Stimulated activated effector memory CD8-positive, alpha-beta T cell treated with anti-CD3 and anti-CD28 coated beads, Interleukin-12 subunit alpha, Interleukin-12 subunit beta, amount 100 ng/mL, for 72 hours (primary cell): Measurements from ENCODE around the gene FAM107A.
A peak's percentile ranks its signal among the peaks of the same experiment; 100 is the strongest.

ENCODE experiments used
- ATAC-seq: fragments of 150-1000 bp; cut with Tn5 transposase; 2 replicates; pipeline ENCODE4 v1.10.0; 2021
- DNase-seq, 2 donors: peaks; one replicate each; pipeline ENCODE4 v3.0.0; 2021 to 2022; ENCODE audit warnings: low spot score in 2 of 2
- H3K27ac Mint-ChIP-seq: one replicate; pipeline ENCODE4 v1.8.0; 2022; ENCODE audit warnings: mild to moderate bottlenecking, mixed read lengths
- H3K36me3 Mint-ChIP-seq: one replicate; pipeline ENCODE4 v1.8.0; 2022; ENCODE audit warnings: mild to moderate bottlenecking, mixed read lengths
- H3K4me1 Mint-ChIP-seq: one replicate; pipeline ENCODE4 v1.8.0; 2022; ENCODE audit warnings: mixed read lengths
- H3K4me3 Mint-ChIP-seq: one replicate; pipeline ENCODE4 v1.8.0; 2022; ENCODE audit warnings: mild to moderate bottlenecking, mixed read lengths
- H3K9me3 Mint-ChIP-seq: one replicate; pipeline ENCODE4 v1.8.0; 2022; ENCODE audit warnings: mixed read lengths

The FAM107A gene

DNA sequence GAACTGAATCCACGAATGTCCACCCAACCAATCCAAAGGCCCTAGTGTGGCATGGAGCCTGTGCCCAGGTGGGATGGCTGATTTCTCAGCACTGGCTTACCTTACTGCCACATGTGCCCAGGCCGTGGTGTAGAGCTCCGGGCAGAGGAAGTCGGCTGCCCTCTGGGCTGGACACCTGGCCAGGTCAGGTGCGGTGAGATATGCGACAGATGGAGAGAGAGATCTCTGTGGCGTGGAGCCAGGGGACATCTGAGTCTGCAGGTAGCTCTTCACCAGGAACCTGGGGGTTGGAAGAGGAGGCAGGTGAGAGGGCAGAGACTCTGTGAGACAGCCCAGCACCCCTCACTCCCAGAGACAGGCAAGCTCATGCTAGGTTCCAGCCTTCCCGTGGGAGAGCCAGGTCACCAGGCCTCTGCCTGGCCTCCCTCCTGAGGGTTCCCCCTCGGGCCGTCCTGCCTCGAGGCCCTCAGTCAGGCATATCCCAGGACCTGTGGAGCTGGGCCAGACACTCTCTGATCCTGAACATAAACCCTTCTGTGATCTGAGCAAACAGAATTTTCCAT, 52.8 kb downstream of the FAM107A start:
- Mint-ChIP-seq H3K27ac (no peak overlapping the region), H3K36me3 (no peaks in the 10 kb centered on the region), H3K4me3 (no peak overlapping the region), H3K9me3 (no peaks in the 10 kb centered on the region), H3K4me1 (no peaks in the 10 kb centered on the region)
- ATAC-seq (no peak), DNase-seq (peak in 1 of 2 donors; percentile 38)

DNA sequence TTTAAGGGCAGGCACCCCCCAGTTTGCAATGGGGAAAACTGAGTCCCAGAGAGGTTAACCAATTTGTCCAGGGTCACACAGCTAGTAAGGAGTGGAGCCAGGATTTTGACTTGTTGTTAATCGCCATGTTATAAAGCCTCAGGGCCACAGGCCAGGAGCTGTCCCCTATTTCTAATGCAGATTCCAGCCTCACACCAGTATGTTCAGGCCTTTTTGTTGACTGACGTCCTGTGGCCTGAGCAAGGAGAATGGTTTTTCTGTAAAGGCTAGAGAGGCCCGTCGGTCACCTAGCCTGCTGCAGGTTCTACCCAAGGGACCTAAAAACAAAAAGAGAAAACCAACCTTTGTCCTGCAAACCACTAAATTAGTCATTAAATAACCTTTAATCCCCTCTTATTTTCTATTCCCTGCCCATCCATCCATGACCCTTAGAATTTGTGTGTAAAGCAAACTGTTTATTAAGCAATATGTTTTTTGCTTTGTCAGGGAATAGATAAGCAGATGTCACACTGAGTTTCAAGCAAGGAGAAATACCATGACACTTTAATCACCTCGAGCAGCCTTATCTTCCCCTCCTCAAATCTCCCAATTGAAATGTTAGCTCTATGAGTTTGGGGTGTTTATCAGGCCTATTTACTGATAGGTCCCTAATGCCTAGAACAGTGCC, 54.3 kb downstream of the FAM107A start:
- DNase-seq (no peak), ATAC-seq (no peak)
- Mint-ChIP-seq H3K9me3 (no peaks in the 10 kb centered on the region), H3K4me3 (no peak overlapping the region), H3K27ac (no peak overlapping the region), H3K36me3 (no peaks in the 10 kb centered on the region), H3K4me1 (no peaks in the 10 kb centered on the region)

DNA sequence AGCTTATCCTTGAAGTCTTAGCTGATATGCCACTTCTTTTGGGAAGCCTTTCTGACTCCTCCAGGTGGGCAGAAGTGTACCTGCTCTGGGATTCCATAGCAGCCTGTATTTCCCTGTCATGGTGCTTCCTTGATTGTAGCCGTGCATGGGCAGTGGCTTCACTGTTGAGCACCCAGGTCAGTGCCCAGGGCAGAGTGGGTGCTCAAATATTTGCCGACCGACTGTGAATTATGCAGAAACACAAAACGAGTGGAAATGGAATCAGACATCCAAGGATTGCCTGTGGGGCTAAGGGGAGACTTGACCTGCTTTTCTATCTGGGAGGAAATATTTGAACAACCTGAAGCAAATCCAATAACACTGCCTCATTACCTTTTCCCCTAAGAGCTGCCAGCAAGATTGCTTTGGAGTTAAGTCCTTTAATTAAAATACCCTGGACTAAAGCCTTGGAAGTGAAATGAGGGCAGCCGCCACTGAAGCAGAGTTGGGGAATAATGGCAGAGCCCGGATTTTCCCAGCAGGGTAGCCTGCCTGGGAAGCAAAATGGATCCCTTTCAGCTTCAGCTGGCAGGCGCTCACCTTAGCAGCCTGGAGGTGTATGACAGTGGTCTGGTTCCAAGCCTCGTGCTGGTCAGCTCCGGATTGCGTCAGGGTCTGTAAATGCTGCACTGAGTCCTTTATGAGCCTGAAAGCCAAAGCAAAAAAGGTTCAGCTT, 55.1 kb downstream of the FAM107A start:
- no peaks in the 10 kb centered on the region for H3K36me3 Mint-ChIP-seq
- H3K27ac Mint-ChIP-seq = no peak overlapping the region
- DNase-seq = no peak
- ATAC-seq = no peak
- H3K4me1 Mint-ChIP-seq = no peaks in the 10 kb centered on the region
- no peaks in the 10 kb centered on the region for H3K9me3 Mint-ChIP-seq
- H3K4me3 Mint-ChIP-seq = no peak overlapping the region

DNA sequence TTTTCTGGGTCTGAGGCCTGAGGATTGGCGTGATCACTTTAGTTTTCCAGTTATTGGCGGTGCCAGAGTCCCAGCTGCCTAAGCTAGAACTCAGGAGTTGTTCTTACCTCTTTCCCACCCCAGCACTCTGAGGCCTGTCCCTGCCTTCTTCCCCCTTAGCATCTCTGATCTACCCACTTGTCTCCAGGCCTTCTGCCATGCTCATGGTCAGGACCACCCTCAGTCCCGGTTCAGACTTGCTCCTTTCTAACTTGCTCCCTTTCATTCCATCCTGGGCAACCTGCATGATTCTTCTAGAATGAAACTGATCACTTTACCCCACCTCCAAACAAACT, 55.9 kb downstream of the FAM107A start:
- Mint-ChIP-seq H3K36me3 (no peaks in the 10 kb centered on the region), H3K9me3 (no peaks in the 10 kb centered on the region), H3K4me3 (no peak overlapping the region), H3K27ac (no peak overlapping the region), H3K4me1 (no peaks in the 10 kb centered on the region)
- no peak for DNase-seq
- no peak for ATAC-seq

DNA sequence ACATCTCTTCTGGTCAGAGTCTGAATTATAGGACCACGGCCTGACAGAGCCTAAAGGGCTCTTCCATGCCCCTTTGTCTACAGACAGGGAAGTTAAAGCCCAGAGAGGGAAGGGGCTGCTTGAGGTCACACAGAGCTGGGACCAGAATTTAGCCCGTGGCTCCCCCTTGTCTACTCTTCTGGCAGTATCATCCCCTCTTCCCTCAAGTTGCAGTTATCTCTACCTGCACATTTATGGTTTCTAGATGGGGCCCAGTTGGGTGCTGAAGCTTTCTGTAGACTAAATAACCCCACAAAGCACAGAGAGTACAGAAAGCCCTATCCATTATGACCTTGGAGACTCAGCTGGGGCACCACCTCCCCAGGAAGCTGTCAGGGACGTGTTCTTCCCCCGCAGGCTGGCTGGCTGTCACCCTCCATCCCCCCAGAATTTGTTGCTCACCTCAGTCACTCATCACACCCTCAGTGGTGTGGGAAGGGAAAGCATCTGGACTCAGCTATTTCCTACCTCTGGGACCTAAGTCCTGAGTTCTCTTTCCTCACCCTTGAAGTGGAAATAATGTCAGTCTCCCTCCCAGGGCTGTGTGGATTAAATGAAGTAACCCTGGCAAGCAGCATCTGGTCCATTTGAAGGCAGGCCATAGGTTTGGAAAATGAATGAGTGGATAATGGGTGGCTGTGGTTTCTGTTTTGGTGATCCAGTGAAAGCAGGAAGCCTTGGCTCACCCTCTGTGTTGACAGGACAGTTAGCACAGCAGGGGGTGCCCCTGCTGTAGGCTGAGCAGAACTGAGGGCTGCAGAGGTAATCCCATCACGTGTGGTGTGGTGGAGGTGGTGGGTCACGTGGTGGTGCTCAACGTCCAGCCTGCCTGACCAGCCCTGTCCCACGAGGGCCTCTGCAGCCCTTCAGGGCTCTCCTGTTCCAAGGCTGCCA, 56.5 kb downstream of the FAM107A start:
- no peaks in the 10 kb centered on the region for H3K36me3 Mint-ChIP-seq
- DNase-seq (no peak), ATAC-seq (peak; percentile 47)
- no peak overlapping the region for H3K4me3 Mint-ChIP-seq
- no peak overlapping the region for H3K27ac Mint-ChIP-seq
- H3K9me3 Mint-ChIP-seq = no peaks in the 10 kb centered on the region
- no peaks in the 10 kb centered on the region for H3K4me1 Mint-ChIP-seq

DNA sequence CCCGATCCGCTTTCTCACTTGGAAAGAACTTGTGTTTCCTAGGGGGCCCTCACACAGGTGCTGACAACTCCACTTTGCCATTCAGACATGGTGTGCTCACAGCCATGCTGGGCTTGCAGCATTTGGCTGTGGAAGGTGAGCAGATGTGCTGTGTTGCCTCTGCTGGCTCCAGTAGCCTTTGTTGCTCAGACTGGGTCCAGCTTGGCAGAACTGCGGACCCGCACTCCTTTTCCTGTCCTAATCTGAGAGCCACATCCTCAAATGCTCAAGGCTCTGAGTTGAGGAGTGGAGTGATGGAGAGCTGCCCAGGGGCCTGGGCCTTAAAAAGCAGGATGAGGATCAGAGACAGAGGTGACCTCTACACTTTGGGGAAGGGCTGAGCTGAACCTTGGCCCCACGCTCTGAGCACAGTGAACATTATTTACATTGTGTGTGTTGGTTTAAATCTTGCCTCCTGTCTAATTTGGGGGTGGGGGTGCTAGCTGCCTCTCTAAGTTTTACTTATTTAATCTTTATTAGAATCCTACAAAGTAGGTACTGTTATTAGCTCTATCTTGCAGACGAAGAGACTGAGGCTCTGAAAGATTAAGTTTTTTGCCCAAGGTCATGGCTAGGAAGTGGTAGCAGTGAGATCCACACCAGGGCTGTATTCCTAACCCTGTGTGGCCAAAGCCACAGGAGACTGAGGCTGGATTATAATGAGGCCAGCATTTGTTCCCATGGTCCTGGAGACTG, 57.4 kb downstream of the FAM107A start:
- ATAC-seq = peak; percentile 17
- Mint-ChIP-seq H3K9me3 (no peaks in the 10 kb centered on the region), H3K4me1 (no peaks in the 10 kb centered on the region), H3K36me3 (no peaks in the 10 kb centered on the region), H3K4me3 (no peak overlapping the region), H3K27ac (no peak overlapping the region)
- no peak for DNase-seq

DNA sequence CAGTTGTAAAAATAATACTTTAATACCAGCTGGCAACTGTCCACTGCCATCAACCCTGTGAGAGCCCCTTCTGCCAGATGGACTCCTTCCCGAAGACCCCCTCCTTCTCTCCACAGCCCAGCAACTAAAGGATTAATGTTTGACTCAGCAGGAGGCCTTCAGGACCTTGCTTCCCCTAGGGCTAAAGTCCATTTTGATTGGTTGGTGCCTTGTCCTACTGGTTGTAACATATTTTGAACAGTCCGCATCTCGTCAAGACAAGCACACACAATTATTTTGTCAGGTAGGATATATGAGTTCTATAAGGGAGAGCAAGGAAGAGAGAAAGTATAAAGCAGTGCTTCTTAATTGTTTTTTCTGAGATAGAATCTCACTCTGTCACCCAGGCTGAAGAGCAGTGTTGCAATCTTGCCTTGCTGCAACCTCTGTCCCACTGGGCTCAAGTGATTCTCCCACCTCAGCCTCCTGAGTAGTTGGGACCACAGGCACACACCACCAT, 58.9 kb downstream of the FAM107A start:
- ATAC-seq = no peak
- Mint-ChIP-seq H3K27ac (no peak overlapping the region), H3K9me3 (no peaks in the 10 kb centered on the region), H3K4me1 (no peaks in the 10 kb centered on the region), H3K4me3 (no peak overlapping the region), H3K36me3 (no peaks in the 10 kb centered on the region)
- DNase-seq = no peak

DNA sequence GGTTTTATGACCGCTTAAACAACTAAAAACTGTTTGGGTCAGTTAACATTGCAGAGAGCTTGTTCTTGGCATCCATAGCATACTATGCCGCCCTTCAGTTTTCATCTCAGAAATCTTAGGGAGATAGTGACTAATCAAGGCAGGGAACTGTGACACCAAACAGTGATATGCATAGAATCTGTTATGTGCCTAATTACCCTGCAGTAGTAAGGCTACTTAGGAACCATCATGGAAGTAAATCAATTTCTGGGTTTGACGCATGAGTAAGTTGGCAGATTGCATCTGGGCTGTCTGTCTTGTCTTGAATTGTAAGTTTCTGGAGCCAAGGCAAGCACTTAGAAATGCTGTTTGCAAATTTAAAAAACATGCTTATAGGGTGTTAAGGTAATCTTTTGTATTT, 62.8 kb downstream of the FAM107A start:
- Mint-ChIP-seq H3K36me3 (no peaks in the 10 kb centered on the region), H3K27ac (no peak overlapping the region), H3K9me3 (no peaks in the 10 kb centered on the region), H3K4me1 (no peaks in the 10 kb centered on the region), H3K4me3 (no peak overlapping the region)
- ATAC-seq = no peak
- DNase-seq = no peak
